Measurements from ENCODE around the gene ESRRG.

ESRRG gene

GRCh38 chr1:216502528-216503162 lies 220.6 kb downstream of the ESRRG start:
- no peak for DNase-seq (ENCODE audit: low read depth)

- no peak for DNase-seq (ENCODE audit: low read depth)
These were observed 222.8 kb downstream of the ESRRG start for GRCh38 chr1:216500273-216500967.

GRCh38 chr1:216499581-216500272 lies 223.5 kb downstream of the ESRRG start:
- no peak for DNase-seq (ENCODE audit: low read depth)

- no peak for DNase-seq (ENCODE audit: low read depth)
These were observed 225.0 kb downstream of the ESRRG start for GRCh38 chr1:216498277-216498676.

GRCh38 chr1:216485042-216485441 lies 238.2 kb downstream of the ESRRG start:
- DNase-seq (ENCODE audit: low read depth) = no peak

GRCh38 chr1:216483672-216484401 lies 239.4 kb downstream of the ESRRG start:
- no peak for DNase-seq (ENCODE audit: low read depth)

GRCh38 chr1:216482620-216483019 lies 240.6 kb downstream of the ESRRG start:
- no peak for DNase-seq (ENCODE audit: low read depth)

GRCh38 chr1:216478238-216478637 lies 245.0 kb downstream of the ESRRG start:
- no peak for DNase-seq (ENCODE audit: low read depth)

GRCh38 chr1:216476341-216476740 lies 246.9 kb downstream of the ESRRG start:
- no peak for DNase-seq (ENCODE audit: low read depth)

- no peak for DNase-seq (ENCODE audit: low read depth)
These were observed 247.5 kb downstream of the ESRRG start for GRCh38 chr1:216475659-216476276.

- DNase-seq (ENCODE audit: low read depth) = no peak
These were observed 256.9 kb downstream of the ESRRG start for GRCh38 chr1:216466162-216466801.

- no peak for DNase-seq (ENCODE audit: low read depth)
These were observed 258.7 kb downstream of the ESRRG start for GRCh38 chr1:216464489-216464888.

GRCh38 chr1:216462066-216462775 lies 261.0 kb downstream of the ESRRG start:
- DNase-seq (ENCODE audit: low read depth) = no peak

GRCh38 chr1:216461466-216461865 lies 261.8 kb downstream of the ESRRG start:
- no peak for DNase-seq (ENCODE audit: low read depth)

- DNase-seq (ENCODE audit: low read depth) = no peak
These were observed 263.5 kb downstream of the ESRRG start for GRCh38 chr1:216459651-216460207.

GRCh38 chr1:216458812-216459211 lies 264.4 kb downstream of the ESRRG start:
- DNase-seq (ENCODE audit: low read depth) = no peak

- no peak for DNase-seq (ENCODE audit: low read depth)
These were observed 265.9 kb downstream of the ESRRG start for GRCh38 chr1:216457356-216457755.

GRCh38 chr1:216456682-216457081 lies 266.5 kb downstream of the ESRRG start:
- DNase-seq (ENCODE audit: low read depth) = no peak

GRCh38 chr1:216453777-216454176 lies 269.5 kb downstream of the ESRRG start:
- DNase-seq (ENCODE audit: low read depth) = no peak
